H1 (cell line): ENCODE data around the gene OCEL1. TPM values are rescaled to one million over a fixed set of nuclear protein-coding genes. Genes with fewer than 3 reads are reported as not detected.

ENCODE experiments used
- CTCF ChIA-PET: fragments of 300-600 bp; sonication (Branson Sonifier 250); formaldehyde crosslinking; loops from one replicate; lab custom pipeline; 2021; ENCODE audit not compliant: partially characterized antibody; lab: Charles Lee
- POLR2A ChIA-PET: fragments of 300-600 bp; sonication (Branson Sonifier 250); formaldehyde crosslinking; loops from one replicate; lab custom pipeline; 2021; ENCODE audit warnings: inconsistent platforms; ENCODE audit not compliant: partially characterized antibody; lab: Charles Lee
- DNase-seq, 2 experiments: peaks; one replicate each; pipeline versions ENCODE4 v3.0.0 to v3.0.0-alpha.2; 2010 to 2022; ENCODE audit warnings: low spot score in 2 of 2, low read depth in 1 of 2, mixed read lengths in 1 of 2
- FAIRE-seq: peaks from 2 replicates; lab custom pipeline; 2011; peaks lifted over from hg19 to GRCh38; lab: Jason Lieb, UNC
- H2AFZ ChIP-seq: 2 replicates; pipeline ENCODE4 v1.8.1; 2012; ENCODE audit warnings: low read length, inconsistent platforms
- H2AK5ac ChIP-seq: 2 replicates; pipeline ENCODE4 v1.6.1; 2013; ENCODE audit warnings: low read depth, low read length
- H2BK120ac ChIP-seq: replicated peaks from 2 replicates; pipeline ENCODE3; 2013; ENCODE audit warnings: low read depth, low read length, inconsistent platforms
- H2BK12ac ChIP-seq: 2 replicates; pipeline ENCODE4 v1.6.1; 2013; ENCODE audit warnings: low read depth, low read length
- H2BK15ac ChIP-seq: 2 replicates; pipeline ENCODE4 v1.6.1; 2013; ENCODE audit warnings: low read length
- H2BK20ac ChIP-seq: 2 replicates; pipeline ENCODE4 v1.6.1; 2013; ENCODE audit warnings: low read length
- H2BK5ac ChIP-seq: 2 replicates; pipeline ENCODE4 v1.6.1; 2013; ENCODE audit warnings: low read depth, low read length
- H3K14ac ChIP-seq: 2 replicates; pipeline ENCODE4 v1.6.1; 2013; ENCODE audit warnings: inconsistent platforms; ENCODE audit not compliant: insufficient read length
- H3K18ac ChIP-seq: 2 replicates; pipeline ENCODE4 v1.6.1; 2013; ENCODE audit warnings: low read length; ENCODE audit errors: extremely low read depth
- H3K23ac ChIP-seq: 2 replicates; pipeline ENCODE4 v1.6.1; 2013; ENCODE audit warnings: inconsistent platforms; ENCODE audit not compliant: insufficient read length
- H3K23me2 ChIP-seq: 2 replicates; pipeline ENCODE4 v1.6.1; 2013; ENCODE audit warnings: low read depth, low read length
- H3K27ac ChIP-seq: 2 replicates; pipeline ENCODE4 v1.6.1; 2011; ENCODE audit warnings: low read depth, low read length, inconsistent platforms
- H3K27me3 ChIP-seq, 4 experiments: replicated peaks in 1 of 4; 1 replicate in 1 of 4; 2 replicates in 3 of 4; pipeline versions ENCODE4 v1.6.1 to v1.8.1; 2011 to 2013; ENCODE audit warnings: low read length in 3 of 4, mild to moderate bottlenecking in 3 of 4, inconsistent platforms in 2 of 4, mixed read lengths in 2 of 4, moderate library complexity in 1 of 4; ENCODE audit not compliant: control insufficient read depth in 3 of 4, insufficient read depth in 3 of 4; ENCODE audit errors: extremely low read depth in 1 of 4
- H3K36me3 ChIP-seq, 4 experiments: 2 replicates each; pipeline versions ENCODE4 v1.6.1 to v1.8.1; 2011 to 2013; ENCODE audit warnings: mild to moderate bottlenecking in 4 of 4, low read length in 3 of 4, moderate library complexity in 2 of 4, control low read depth in 1 of 4, inconsistent platforms in 1 of 4; ENCODE audit not compliant: insufficient read depth in 4 of 4, control insufficient read depth in 2 of 4
- H3K4ac ChIP-seq: replicated peaks from 2 replicates; pipeline ENCODE3; 2013; ENCODE audit warnings: low read length, low read depth, mixed read lengths, inconsistent platforms; ENCODE audit not compliant: insufficient read length
- H3K4me1 ChIP-seq, 4 experiments: replicated peaks in 1 of 4; 1 replicate in 1 of 4; 2 replicates in 3 of 4; pipeline versions ENCODE4 v1.6.1 to v1.8.1; 2011 to 2013; ENCODE audit warnings: low read length in 3 of 4, inconsistent platforms in 2 of 4, mixed read lengths in 1 of 4; ENCODE audit not compliant: insufficient read depth in 4 of 4, control insufficient read depth in 3 of 4
- H3K4me2 ChIP-seq, 2 experiments: 2 replicates each; pipeline versions ENCODE4 v1.6.1 to v1.8.1; 2011 to 2013; ENCODE audit warnings: low read depth in 2 of 2, low read length in 2 of 2, control low read depth in 1 of 2, inconsistent platforms in 1 of 2, mild to moderate bottlenecking in 1 of 2; ENCODE audit not compliant: insufficient read depth in 1 of 2
- H3K4me3 ChIP-seq, 4 experiments: fragments of 200-600, 300-600 bp in 1 of 4; sonication (generic), shearing (Covaris generic), sonication (Bioruptor Twin) in 1 of 4; 2 replicates each; pipeline versions ENCODE4 v1.5.1 to v1.8.1; 2011 to 2016; ENCODE audit warnings: low read length in 4 of 4, low read depth in 3 of 4, control low read depth in 2 of 4, inconsistent platforms in 2 of 4, mild to moderate bottlenecking in 2 of 4, mixed read lengths in 1 of 4, moderate library complexity in 1 of 4; ENCODE audit not compliant: insufficient read depth in 2 of 4; ENCODE audit errors: extremely low read depth in 1 of 4
- H3K56ac ChIP-seq: replicated peaks from 2 replicates; pipeline ENCODE3; 2013; ENCODE audit warnings: low read depth, mild to moderate bottlenecking, mixed read lengths, low read length, inconsistent platforms; ENCODE audit not compliant: insufficient read length
- H3K79me1 ChIP-seq: 2 replicates; pipeline ENCODE4 v1.6.1; 2013; ENCODE audit warnings: low read depth, low read length, control low read depth
- H3K79me2 ChIP-seq, 2 experiments: 2 replicates each; pipeline versions ENCODE4 v1.6.1 to v1.8.1; 2012 to 2013; ENCODE audit warnings: low read length in 2 of 2, mild to moderate bottlenecking in 2 of 2, inconsistent platforms in 1 of 2; ENCODE audit not compliant: insufficient read depth in 2 of 2, control insufficient read depth in 1 of 2
- H3K9ac ChIP-seq, 4 experiments: replicated peaks in 1 of 4; 1 replicate in 1 of 4; 2 replicates in 3 of 4; pipeline versions ENCODE4 v1.6.1 to v1.8.1; 2011 to 2013; ENCODE audit warnings: low read depth in 3 of 4, low read length in 3 of 4, control low read depth in 2 of 4, mild to moderate bottlenecking in 2 of 4, moderate library complexity in 2 of 4, inconsistent platforms in 1 of 4; ENCODE audit errors: extremely low read depth in 1 of 4
- H3K9me3 ChIP-seq, 2 experiments: 2 replicates each; pipeline versions ENCODE4 v1.6.1 to v1.8.1; 2012 to 2013; ENCODE audit warnings: mild to moderate bottlenecking in 2 of 2, moderate library complexity in 2 of 2, control low read depth in 1 of 2, inconsistent platforms in 1 of 2, low read depth in 1 of 2, low read length in 1 of 2, mixed read lengths in 1 of 2; ENCODE audit not compliant: insufficient read depth in 2 of 2
- H4K20me1 ChIP-seq, 2 experiments: replicated peaks in 1 of 2; 2 replicates each; pipeline versions ENCODE3 to v1.8.1; 2011 to 2013; ENCODE audit warnings: inconsistent platforms in 2 of 2, low read length in 2 of 2, mild to moderate bottlenecking in 1 of 2; ENCODE audit not compliant: insufficient read depth in 2 of 2, control insufficient read depth in 1 of 2
- H4K5ac ChIP-seq: 2 replicates; pipeline ENCODE4 v1.6.1; 2013; ENCODE audit warnings: low read length, low read depth, mixed read lengths, inconsistent platforms; ENCODE audit not compliant: insufficient read length
- H4K8ac ChIP-seq: 2 replicates; pipeline ENCODE4 v1.8.0; 2013; ENCODE audit warnings: mild to moderate bottlenecking, moderate library complexity, low read length, inconsistent platforms; ENCODE audit not compliant: insufficient read depth; ENCODE audit errors: extremely low read depth
- H4K91ac ChIP-seq: replicated peaks from 2 replicates; pipeline ENCODE3; 2013; ENCODE audit warnings: low read length, mixed read lengths, inconsistent platforms; ENCODE audit not compliant: insufficient read length
- CBX5 ChIP-seq: fragments of 300-800, 300-1000 bp; sonication (generic); IDR thresholded peaks from 2 replicates; pipeline ENCODE4 v1.7.1; 2016; ENCODE audit warnings: antibody characterized with exemption, low read length, low read depth
- EP300 ChIP-seq, 2 experiments: IDR thresholded peaks; 1 replicate in 1 of 2; 2 replicates in 1 of 2; pipeline ENCODE4 v1.6.1; 2011 to 2012; ENCODE audit warnings: low read depth in 2 of 2, low read length in 2 of 2, mild to moderate bottlenecking in 2 of 2, borderline replicate concordance in 1 of 2, inconsistent platforms in 1 of 2, moderate library complexity in 1 of 2
- HDAC6 ChIP-seq: IDR thresholded peaks from one replicate; pipeline ENCODE4 v1.7.1; 2012; ENCODE audit warnings: low read depth, mild to moderate bottlenecking, inconsistent platforms, low read length, moderate library complexity
- RAD21 ChIP-seq, 2 experiments: IDR thresholded peaks in 1 of 2; conservative IDR thresholded peaks in 1 of 2; 2 replicates each; pipeline ENCODE4 v1.6.1; 2011; ENCODE audit warnings: low read depth in 2 of 2, low read length in 2 of 2, improper control_type of control experiment in 1 of 2, inconsistent platforms in 1 of 2, mild to moderate bottlenecking in 1 of 2, moderate library complexity in 1 of 2
- SAP30 ChIP-seq: fragments of 300-600 bp; sonication (generic); IDR thresholded peaks from 2 replicates; pipeline ENCODE4 v1.7.1; 2012; ENCODE audit warnings: low read length, moderate library complexity, mild to moderate bottlenecking, inconsistent platforms; ENCODE audit not compliant: insufficient read depth, insufficient replicate concordance
- SIRT6 ChIP-seq: IDR thresholded peaks from one replicate; pipeline ENCODE4 v1.7.1; 2012; ENCODE audit warnings: low read length, inconsistent platforms
- SUZ12 ChIP-seq: fragments of 200-600 bp; sonication (generic); IDR thresholded peaks from 2 replicates; pipeline ENCODE4 v1.6.1; 2012; ENCODE audit warnings: mild to moderate bottlenecking, inconsistent platforms, low read length, moderate library complexity, mixed read lengths
- ZNF274 ChIP-seq: IDR thresholded peaks from 2 replicates; pipeline ENCODE4 v1.7.0; 2012; ENCODE audit warnings: low read length, borderline replicate concordance; ENCODE audit errors: extremely low read depth
- WGBS, 2 experiments: shearing (Covaris generic) in 1 of 2; methylation state at CpG; one replicate each; pipeline versions ENCODE4 v1.1.6 to v1.1.7; 2013 to 2015; ENCODE audit warnings: low lambda C conversion rate in 2 of 2, mixed read lengths in 2 of 2, inconsistent platforms in 1 of 2, low coverage in 1 of 2, missing lambda C conversion rate in 1 of 2; ENCODE audit not compliant: insufficient replicate concordance in 2 of 2, insufficient coverage in 1 of 2, insufficient read length in 1 of 2; ENCODE audit errors: extremely low coverage in 1 of 2, missing lambda C conversion rate in 1 of 2; 5-methylcytosine and 5-hydroxymethylcytosine counted together
- polyA plus RNA-seq, 7 experiments: library from polyadenylated mRNA; depleted of rRNA in 3 of 7; stranded (reverse) in 5 of 7; unstranded in 2 of 7; fragments of >200 nt in 5 of 7; fragments of 200-250 nt in 2 of 7; gene quantifications; 1 replicate in 5 of 7; 2 replicates in 1 of 7; 4 replicates in 1 of 7; pipeline versions ENCODE4 v1.2.1 to v1.2.3, GENCODE V29; 2011 to 2013; ENCODE audit warnings: missing spikeins in 2 of 7, mixed read lengths in 2 of 7
- total RNA-seq: library from RNA; stranded (reverse); fragmentation: NEBNext Ultra II Directional; extraction: Animal tissue kit (Norgen Biotek cat#: 25700); gene quantifications from 2 replicates; pipeline ENCODE4 v1.2.1, GENCODE V29; 2021
- TF ChIP-seq, protein P1 (sequence below): IDR thresholded peaks from 2 replicates; pipeline ENCODE4 v1.6.1; 2011; ENCODE audit warnings: low read depth, mild to moderate bottlenecking, low read length; ENCODE audit not compliant: insufficient read depth
- TF ChIP-seq, protein P2 (sequence below): IDR thresholded peaks from 2 replicates; pipeline ENCODE4 v1.6.1; 2012; ENCODE audit warnings: inconsistent platforms

Gene OCEL1
- total and polyA plus RNA-seq, 2 of the 8 experiments (the other 6 are each of a cell fraction or from before 2014, with no cell fraction given), result 13.3 to 32.6 TPM

DNA sequence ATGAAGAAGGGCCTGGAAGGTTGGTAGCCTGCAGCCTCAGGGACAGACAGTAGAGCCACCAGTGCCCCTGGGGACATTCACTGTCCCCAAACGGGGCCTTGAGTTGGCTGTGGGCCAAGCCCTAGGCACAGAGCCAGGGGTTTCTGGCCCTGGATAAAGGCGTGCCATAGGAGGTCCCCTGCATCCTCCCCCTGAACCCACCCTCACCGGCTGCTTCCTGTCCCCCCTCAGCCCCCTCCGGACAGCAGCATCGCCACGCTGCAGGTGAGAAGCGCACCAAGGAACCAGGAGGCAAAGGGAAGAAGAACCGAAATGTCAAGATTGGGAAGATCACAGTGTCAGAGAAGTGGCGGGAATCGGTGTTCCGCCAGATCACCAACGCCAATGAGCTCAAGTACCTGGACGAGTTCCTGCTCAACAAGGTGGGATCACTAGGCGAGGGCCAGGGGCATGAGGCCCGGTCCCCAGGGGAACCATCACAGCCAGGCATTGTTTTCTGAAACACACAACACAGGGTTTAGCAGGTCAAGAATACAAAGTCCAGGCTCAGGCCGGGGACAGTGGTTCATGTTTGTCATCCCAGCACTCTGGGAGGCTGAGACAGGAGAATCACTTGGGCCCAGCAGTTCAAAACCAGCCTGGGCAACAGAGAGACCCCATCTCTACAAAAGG, 25.5 kb upstream of the OCEL1 start:
- H3K4me2 ChIP-seq, result no peak overlapping the region
- no peaks in the 10 kb centered on the region for H3K9me3 ChIP-seq
- ChIA-PET CTCF (interaction anchor here (0.6 to 2.1 kb wide), 5 partner anchors 9 to 121 kb away, joined by 3 to 7 read pairs (median 3); no protein-coding TSS in a partner anchor), POLR2A (interaction anchor here (1.2 to 1.3 kb wide), 2 partner anchors 10 to 34 kb away, joined by 3 to 4 read pairs; no protein-coding TSS in a partner anchor)
- H3K23ac ChIP-seq, result no peak overlapping the region
- H3K27ac ChIP-seq, result no peak overlapping the region
- no peak overlapping the region for H2BK12ac ChIP-seq
- H2BK5ac ChIP-seq, result no peak overlapping the region
- no peaks in the 10 kb centered on the region for H3K27me3 ChIP-seq
- no peaks in the 10 kb centered on the region for H3K4me1 ChIP-seq
- no peak overlapping the region for H3K14ac ChIP-seq
- no peak overlapping the region for H2BK15ac ChIP-seq
- peaks cover 2% of the 10 kb centered on the region; the same call in 1 of the 2 replicates for H3K23me2 ChIP-seq
- H3K56ac ChIP-seq, result no peak overlapping the region
- no peak overlapping the region for H4K8ac ChIP-seq
- peaks cover 0 to 23% (median 17%) of the 10 kb centered on the region in 4 experiments; a peak in 7 of 8 replicates for H3K36me3 ChIP-seq
- no peak overlapping the region for H2AFZ ChIP-seq
- no peak overlapping the region for H2BK20ac ChIP-seq
- no peak overlapping the region for H3K4ac ChIP-seq
- H4K20me1 ChIP-seq, result peaks cover 2 to 5% of the 10 kb centered on the region in 2 experiments
- H4K91ac ChIP-seq, result no peak overlapping the region
- H3K18ac ChIP-seq, result no peak overlapping the region
- no peak for FAIRE-seq
- H4K5ac ChIP-seq, result no peak overlapping the region
- 95% methylated on average over 15 of the region's 16 CpGs; no CpG with 5 or more reads in 1 of the 2 experiments for WGBS, 2 experiments
- H3K79me1 ChIP-seq, result no peaks in the 10 kb centered on the region
- DNase-seq, result no peak
- no peak overlapping the region for H2BK120ac ChIP-seq
- H3K9ac ChIP-seq, result no peak overlapping the region
- no peak overlapping the region for H3K4me3 ChIP-seq
- H3K79me2 ChIP-seq, result no peaks in the 10 kb centered on the region
- H2AK5ac ChIP-seq, result no peak overlapping the region
- TF ChIP-seq SIRT6 (no peak), SAP30 (no peak), ZNF274 (no peak), CBX5 (no peak), RAD21 (IDR thresholded peaks at IDR 0.05 in 1 of 2, conservative IDR thresholded peaks at IDR 0.05 in 1 of 2; ENCODE audit: low read depth in 2 of 2, low read length in 2 of 2) (no peak), SUZ12 (no peak), HDAC6 (no peak), EP300 (IDR thresholded peaks at IDR 0.05; ENCODE audit: borderline replicate concordance in 1 of 2, low read depth in 2 of 2, low read length in 2 of 2) (no peak)
- TF ChIP-seq, protein P1, sequence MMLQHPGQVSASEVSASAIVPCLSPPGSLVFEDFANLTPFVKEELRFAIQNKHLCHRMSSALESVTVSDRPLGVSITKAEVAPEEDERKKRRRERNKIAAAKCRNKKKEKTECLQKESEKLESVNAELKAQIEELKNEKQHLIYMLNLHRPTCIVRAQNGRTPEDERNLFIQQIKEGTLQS, result no peak
- TF ChIP-seq, protein P2, sequence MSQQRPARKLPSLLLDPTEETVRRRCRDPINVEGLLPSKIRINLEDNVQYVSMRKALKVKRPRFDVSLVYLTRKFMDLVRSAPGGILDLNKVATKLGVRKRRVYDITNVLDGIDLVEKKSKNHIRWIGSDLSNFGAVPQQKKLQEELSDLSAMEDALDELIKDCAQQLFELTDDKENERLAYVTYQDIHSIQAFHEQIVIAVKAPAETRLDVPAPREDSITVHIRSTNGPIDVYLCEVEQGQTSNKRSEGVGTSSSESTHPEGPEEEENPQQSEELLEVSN, result no peak
